ENCODE results near the gene EVX2.
A peak's percentile ranks its signal among the peaks of the same experiment; 100 is the strongest.

The EVX2 gene

GRCh38 chr2:176083796-176084261 lies at the start of gene EVX2:
Gene EVX2 (minus strand): TSS chr2:176083962. CDS start chr2:176083776, 186 bp downstream.
- peak; percentile 16 for DNase-seq

GRCh38 chr2:176133389-176133788 lies 49.6 kb upstream of the EVX2 start:
- DNase-seq, result no peak

DNA sequence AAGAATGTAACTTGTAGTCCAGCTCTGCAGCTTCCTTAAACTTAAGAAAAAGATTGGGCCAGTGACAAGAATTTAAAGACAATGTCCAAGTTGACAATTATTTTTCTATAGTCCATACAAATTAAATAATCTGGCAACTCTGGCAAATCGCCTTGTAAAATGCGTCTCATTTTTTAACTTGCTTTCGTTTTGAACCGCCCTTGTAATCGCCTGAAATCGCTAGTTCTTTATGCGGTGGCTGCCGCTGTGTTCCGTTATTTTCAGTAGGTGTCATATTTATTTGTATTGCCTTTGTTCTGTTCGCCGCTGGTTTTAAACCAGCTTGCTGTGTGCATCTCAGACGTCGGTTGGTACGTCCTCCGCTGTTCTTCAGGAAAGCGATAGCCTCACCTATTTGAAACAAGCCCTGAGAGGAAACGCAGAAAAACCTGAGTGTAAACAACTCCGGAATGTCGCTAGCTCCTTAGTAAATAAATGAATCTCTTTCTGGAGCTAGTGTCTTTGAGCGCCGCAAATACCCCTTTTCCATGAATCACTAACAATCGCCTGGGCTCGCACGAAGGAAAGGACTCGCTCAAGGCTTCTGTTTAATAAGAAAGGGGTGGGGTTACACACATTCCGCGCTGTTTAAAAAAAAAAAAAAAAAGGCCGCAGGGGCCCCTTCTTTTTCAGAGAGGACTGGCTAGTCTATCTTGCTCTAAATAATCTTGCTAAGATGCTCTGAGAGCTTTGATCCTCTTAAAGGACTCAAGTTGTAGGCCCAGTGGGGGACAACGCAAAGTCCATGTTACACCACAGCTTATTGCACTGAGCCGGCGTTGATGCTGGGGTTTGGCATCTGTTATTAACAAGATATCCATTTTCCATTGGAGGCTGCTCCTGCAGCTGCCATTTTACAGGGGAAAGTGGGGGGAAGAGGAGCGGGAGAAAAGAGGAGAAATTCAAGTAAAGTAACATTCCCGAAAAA lies 48.7 kb upstream of the EVX2 start:
- peak; percentile 52 for DNase-seq

GRCh38 chr2:176131848-176132158 lies 48.0 kb upstream of the EVX2 start:
- no peak for DNase-seq

DNA sequence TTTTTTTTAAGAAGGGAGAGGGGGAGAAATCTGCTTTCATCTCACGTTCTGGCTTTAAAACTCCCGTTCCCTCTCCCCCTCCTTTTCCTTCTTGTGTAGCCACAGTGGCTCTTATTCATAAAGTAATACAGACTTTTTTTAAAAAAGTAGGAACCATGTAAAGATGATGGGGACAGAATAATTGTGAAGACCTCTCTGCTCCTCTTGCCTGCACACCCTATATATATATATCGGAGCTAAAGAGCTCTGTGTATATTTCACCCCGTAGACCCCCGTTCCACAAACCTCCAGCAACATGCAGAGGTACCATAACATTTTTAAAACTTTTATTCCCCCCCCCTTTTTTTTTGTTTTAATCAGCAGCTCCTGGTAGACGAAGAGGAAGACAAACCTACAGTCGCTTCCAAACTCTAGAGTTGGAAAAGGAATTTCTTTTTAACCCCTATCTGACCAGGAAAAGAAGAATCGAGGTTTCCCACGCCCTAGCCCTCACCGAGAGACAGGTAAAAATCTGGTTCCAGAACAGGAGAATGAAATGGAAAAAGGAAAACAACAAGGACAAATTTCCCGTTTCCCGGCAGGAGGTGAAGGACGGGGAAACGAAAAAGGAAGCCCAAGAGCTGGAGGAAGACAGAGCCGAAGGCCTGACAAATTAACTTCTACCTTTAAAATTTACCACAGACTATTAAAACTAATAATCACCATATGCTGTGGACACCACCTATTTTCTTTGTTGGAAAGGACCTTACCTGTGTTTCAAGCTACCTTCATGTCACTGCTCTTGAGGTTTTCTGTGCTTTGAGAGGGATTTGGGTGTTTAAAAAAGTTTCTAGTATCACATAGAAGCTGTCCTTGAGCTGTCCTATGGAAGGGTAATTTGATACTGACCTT lies 47.4 kb upstream of the EVX2 start:
- peak; percentile 26 for DNase-seq

GRCh38 chr2:176130147-176130956 lies 46.6 kb upstream of the EVX2 start:
- peak; percentile 54 for DNase-seq

- peak; percentile 71 for DNase-seq
These were observed 46.0 kb upstream of the EVX2 start for GRCh38 chr2:176129813-176130146.

DNA sequence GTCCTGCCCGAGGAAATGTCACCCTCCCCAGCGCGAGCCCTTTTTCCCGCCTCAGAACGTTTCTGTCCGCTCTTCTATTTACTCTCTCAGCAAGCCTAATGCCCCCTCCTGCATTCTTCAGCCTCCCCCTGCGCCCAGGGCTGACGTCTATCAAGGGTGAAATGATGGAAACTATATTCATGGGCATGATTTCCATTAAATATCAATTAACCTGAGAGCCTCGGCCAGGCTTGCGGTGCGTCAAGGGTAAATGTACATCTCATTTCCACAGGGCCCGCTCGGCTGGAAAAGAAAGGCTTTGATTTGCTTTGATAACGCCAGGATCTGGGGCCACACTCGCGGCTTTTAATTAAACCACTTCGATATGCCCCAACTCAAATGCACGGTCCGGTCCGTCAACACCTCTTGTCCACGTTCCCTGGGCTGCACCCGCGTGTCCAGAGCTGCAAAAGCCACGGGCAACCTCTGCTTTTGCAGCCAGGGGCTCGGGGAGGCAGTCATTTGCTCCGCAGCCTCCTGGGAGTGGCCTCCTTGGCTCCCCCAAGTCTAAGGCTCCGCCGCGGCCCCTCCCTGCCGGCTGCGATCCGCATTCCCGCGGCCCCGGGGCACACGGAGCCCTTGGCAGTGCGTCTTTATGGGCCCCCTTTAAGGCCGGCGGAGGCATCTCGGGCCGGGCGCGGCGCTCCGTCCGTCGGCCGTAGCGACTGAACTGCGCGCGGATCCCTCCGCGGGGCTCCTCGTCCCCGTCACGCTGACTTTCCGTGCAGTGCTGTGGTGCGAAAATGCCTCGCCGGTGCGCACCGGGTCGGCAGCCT lies 45.4 kb upstream of the EVX2 start, which contains the start of gene HOXD8:
Gene HOXD8, plus strand, starts transcription at position 724 of the 815 bp plus-strand sequence. CDS start 662 bp downstream, outside the sequence.
- DNase-seq, result peak; percentile 79

- peak; percentile 73 for DNase-seq
These were observed 44.6 kb upstream of the EVX2 start for GRCh38 chr2:176128172-176128981.

- peak; percentile 60 for DNase-seq
These were observed 44.0 kb upstream of the EVX2 start for GRCh38 chr2:176127774-176128072.

DNA sequence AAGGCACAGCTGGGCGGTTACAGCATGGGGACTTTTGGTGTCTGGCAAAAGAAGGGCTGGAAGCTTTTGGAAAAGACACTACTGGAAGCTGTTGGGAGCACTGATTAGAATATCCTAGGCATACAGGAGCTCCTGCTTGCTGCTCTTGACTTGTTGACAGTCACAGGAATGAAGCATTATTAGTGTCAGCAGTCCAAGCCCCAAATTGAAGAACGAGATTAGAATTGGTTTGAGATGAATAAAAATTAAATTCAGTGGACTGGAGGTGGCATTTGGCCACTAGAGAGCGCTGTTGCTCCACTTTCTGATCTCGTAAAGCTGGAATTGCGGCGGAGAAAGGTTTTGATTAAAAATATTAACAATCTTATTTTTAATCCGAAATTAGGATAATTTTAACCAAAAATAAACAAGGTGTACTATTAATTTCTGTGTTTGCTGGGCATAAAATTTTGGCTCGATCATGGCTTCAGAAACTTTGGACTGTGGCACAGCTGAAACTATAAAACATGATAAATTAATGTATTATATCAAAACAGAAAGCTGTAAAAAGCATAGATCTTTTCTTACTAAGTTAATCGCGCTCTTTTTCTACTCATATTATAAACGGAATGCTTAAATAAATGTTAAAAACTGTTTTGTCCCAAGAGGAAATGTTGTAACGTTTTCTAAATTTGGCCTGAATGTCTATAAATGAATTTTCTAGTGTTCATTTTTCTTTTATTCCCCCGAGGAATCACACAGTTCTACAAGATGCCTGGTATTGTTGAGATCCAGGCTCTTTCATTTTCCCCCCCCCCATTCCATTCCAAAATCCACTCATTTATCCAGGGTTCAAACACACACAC lies 43.4 kb upstream of the EVX2 start:
- peak; percentile 86 for DNase-seq

DNA sequence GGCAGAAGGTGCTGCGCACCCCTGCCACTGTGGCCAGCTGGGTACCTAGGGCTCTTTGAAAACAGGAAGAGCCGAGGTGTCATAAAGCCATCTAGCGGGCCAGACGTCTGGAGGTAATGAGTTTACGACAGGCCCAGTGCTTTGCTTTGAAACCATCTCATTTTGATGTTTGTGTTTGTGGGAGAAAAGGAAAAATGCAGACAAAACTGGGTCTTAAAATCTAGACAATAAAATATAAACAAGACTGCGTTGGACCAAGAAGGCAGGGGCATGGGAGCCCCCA lies 42.0 kb upstream of the EVX2 start:
- DNase-seq, result no peak

DNA sequence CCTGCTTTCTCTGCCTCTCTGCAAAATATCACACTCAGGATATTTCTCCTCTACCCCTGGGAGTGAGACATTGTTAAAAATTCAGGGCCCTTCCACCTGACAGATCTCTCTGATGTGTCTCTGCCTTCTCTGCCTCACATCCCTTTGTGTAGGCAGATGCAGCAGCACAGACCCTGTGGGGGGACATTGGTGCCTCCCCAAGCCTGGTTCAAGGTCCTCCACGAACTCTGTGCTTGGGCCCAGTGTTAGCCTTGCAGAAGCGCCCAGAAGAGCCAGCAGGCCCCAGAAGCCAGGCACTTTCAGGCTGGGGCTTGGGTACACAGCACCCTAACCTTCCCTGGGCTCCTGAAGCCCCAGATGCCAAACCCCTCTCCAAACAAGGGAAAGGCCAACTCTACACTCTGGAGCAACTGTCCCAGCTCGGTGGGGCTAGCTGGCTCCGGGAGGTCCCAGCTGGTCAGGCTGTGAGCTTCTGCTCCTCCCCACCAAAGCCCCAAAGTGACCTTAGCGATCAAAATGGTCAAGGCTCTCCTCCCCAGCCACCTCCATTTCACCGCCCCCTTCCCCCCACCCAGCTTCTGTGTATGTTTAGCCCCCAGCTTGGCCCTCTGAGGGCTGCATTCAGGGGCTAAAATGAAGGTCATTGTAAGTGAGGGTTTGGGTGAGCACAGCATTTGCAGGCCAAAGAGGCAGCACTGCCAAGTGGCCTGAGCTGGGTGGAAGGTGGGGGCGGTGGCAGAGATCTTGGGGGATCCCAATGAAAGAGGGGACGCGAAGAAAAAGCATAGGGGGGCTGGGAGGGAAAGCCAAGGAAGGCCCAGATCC lies 41.4 kb upstream of the EVX2 start:
- no peak for DNase-seq

- no peak for DNase-seq
These were observed 40.6 kb upstream of the EVX2 start for GRCh38 chr2:176124110-176124946.

DNA sequence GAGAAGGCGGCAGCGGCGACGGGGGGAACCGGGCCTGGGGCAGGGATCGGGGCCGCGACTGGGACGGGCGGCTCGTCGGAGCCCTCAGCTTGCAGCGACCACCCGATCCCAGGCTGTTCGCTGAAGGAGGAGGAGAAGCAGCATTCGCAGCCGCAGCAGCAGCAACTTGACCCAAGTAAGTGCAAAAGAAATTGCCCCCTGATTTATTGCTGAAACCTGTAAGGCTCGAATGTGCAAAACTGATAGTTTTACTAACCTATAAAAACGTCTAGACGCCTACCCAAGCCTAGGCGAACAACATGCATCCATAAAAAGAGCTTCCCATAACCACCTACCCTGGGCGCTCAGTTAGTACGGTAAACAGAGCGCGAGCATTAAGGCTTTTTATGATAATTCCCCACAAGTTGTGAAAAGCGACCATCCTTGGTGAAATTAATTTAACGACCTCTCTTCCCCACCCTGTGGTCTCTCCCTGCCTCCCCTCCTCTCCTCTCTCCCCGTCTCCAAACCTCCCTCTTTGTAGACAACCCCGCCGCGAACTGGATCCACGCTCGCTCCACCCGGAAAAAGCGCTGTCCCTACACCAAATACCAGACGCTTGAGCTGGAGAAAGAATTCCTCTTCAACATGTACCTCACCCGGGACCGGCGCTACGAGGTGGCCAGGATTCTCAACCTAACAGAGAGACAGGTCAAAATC lies 39.8 kb upstream of the EVX2 start:
- DNase-seq, result no peak

DNA sequence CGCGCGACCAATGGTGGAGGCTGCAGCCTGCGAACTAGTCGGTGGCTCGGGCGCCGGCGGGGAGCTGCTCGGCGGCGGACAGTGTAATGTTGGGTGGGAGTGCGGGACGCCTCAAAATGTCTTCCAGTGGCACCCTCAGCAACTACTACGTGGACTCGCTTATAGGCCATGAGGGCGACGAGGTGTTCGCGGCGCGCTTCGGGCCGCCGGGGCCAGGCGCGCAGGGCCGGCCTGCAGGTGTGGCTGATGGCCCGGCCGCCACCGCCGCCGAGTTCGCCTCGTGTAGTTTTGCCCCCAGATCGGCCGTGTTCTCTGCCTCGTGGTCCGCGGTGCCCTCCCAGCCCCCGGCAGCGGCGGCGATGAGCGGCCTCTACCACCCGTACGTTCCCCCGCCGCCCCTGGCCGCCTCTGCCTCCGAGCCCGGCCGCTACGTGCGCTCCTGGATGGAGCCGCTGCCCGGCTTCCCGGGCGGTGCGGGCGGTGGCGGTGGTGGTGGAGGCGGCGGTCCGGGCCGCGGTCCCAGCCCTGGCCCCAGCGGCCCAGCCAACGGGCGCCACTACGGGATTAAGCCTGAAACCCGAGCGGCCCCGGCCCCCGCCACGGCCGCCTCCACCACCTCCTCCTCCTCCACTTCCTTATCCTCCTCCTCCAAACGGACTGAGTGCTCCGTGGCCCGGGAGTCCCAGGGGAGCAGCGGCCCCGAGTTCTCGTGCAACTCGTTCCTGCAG lies 39.1 kb upstream of the EVX2 start, which contains the start of gene HOXD9:
Gene HOXD9, plus strand, starts transcription at position 37 of the 728 bp plus-strand sequence. Its CDS starts 50 bp downstream, at position 87.
- DNase-seq, result no peak
